KMS-11 (cell line): ENCODE results near the gene CASP12.

Experiments
- H2AFZ ChIP-seq: fragments of 200-600 bp; sonication (generic); 2 replicates; pipeline ENCODE4 v1.6.1; 2016; ENCODE audit warnings: antibody characterized with exemption, mixed run types, low read depth
- H3K27ac ChIP-seq: fragments of 200-600 bp; sonication (generic); 2 replicates; pipeline ENCODE4 v1.6.1; 2016; ENCODE audit warnings: mild to moderate bottlenecking, mixed run types
- H3K27me3 ChIP-seq: fragments of 200-600 bp; sonication (generic); 2 replicates; pipeline ENCODE4 v1.6.1; 2017; ENCODE audit warnings: mild to moderate bottlenecking, low read depth, mixed run types, moderate library complexity; ENCODE audit not compliant: insufficient read depth
- H3K36me3 ChIP-seq: fragments of 200-600 bp; sonication (generic); 2 replicates; pipeline ENCODE4 v1.6.1; 2017; ENCODE audit warnings: mild to moderate bottlenecking, mixed run types; ENCODE audit not compliant: insufficient read depth
- H3K4me1 ChIP-seq: fragments of 200-600 bp; sonication (generic); 2 replicates; pipeline ENCODE4 v1.6.1; 2016; ENCODE audit warnings: mild to moderate bottlenecking, low read depth, mixed run types; ENCODE audit not compliant: poor library complexity, severe bottlenecking
- H3K4me2 ChIP-seq: fragments of 200-600 bp; sonication (generic); 2 replicates; pipeline ENCODE4 v1.7.0; 2016; ENCODE audit warnings: mild to moderate bottlenecking, mixed run types
- H3K4me3 ChIP-seq: fragments of 200-600 bp; sonication (generic); IDR thresholded peaks from 2 replicates; pipeline ENCODE4 v1.6.1; 2017; ENCODE audit warnings: low read depth, low read length, mixed read lengths; ENCODE audit not compliant: insufficient read depth
- H3K79me2 ChIP-seq: fragments of 200-600 bp; sonication (generic); 2 replicates; pipeline ENCODE4 v1.6.1; 2016; ENCODE audit warnings: low read depth, mixed run types; ENCODE audit not compliant: insufficient read depth
- H3K9ac ChIP-seq: fragments of 200-600 bp; sonication (generic); 2 replicates; pipeline ENCODE4 v1.6.1; 2016; ENCODE audit warnings: mild to moderate bottlenecking, mixed run types
- H4K20me1 ChIP-seq: fragments of 200-600 bp; sonication (generic); 2 replicates; pipeline ENCODE4 v1.6.1; 2016; ENCODE audit warnings: mild to moderate bottlenecking, mixed run types; ENCODE audit not compliant: insufficient read depth
- TF ChIP-seq, protein P1 (sequence below): fragments of 200-600 bp; sonication (generic); conservative IDR thresholded peaks from 2 replicates; pipeline ENCODE4 v1.6.1; 2017; ENCODE audit warnings: low read depth, mild to moderate bottlenecking, antibody characterized with exemption, low read length, moderate library complexity, mixed read lengths

Gene CASP12

DNA sequence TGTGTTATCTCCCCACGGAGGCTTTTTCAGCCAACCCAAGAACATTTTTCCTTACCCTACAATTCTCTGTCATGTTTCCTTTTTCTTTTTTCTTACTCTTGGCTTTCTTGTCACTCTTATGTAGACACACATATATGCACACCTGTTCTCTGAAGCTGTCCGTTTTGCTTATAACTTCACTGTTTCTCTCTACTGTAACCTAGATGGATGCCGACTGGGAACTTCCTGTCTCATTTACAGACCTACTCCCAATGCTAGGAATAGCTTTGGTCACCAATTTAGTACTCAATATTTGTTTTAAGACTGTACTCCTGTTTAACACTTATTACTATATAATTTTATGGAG lies 9.9 kb upstream of the CASP12 start:
- Histone ChIP-seq H3K9ac (no peak overlapping the region), H2AFZ (no peak overlapping the region), H4K20me1 (no peaks in the 10 kb centered on the region), H3K27ac (no peak overlapping the region), H3K4me1 (no peaks in the 10 kb centered on the region), H3K4me2 (no peak overlapping the region), H3K27me3 (no peaks in the 10 kb centered on the region), H3K79me2 (no peaks in the 10 kb centered on the region), H3K36me3 (no peaks in the 10 kb centered on the region), H3K4me3 (no peak overlapping the region)
- TF ChIP-seq, protein P1, sequence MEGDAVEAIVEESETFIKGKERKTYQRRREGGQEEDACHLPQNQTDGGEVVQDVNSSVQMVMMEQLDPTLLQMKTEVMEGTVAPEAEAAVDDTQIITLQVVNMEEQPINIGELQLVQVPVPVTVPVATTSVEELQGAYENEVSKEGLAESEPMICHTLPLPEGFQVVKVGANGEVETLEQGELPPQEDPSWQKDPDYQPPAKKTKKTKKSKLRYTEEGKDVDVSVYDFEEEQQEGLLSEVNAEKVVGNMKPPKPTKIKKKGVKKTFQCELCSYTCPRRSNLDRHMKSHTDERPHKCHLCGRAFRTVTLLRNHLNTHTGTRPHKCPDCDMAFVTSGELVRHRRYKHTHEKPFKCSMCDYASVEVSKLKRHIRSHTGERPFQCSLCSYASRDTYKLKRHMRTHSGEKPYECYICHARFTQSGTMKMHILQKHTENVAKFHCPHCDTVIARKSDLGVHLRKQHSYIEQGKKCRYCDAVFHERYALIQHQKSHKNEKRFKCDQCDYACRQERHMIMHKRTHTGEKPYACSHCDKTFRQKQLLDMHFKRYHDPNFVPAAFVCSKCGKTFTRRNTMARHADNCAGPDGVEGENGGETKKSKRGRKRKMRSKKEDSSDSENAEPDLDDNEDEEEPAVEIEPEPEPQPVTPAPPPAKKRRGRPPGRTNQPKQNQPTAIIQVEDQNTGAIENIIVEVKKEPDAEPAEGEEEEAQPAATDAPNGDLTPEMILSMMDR: no peak

DNA sequence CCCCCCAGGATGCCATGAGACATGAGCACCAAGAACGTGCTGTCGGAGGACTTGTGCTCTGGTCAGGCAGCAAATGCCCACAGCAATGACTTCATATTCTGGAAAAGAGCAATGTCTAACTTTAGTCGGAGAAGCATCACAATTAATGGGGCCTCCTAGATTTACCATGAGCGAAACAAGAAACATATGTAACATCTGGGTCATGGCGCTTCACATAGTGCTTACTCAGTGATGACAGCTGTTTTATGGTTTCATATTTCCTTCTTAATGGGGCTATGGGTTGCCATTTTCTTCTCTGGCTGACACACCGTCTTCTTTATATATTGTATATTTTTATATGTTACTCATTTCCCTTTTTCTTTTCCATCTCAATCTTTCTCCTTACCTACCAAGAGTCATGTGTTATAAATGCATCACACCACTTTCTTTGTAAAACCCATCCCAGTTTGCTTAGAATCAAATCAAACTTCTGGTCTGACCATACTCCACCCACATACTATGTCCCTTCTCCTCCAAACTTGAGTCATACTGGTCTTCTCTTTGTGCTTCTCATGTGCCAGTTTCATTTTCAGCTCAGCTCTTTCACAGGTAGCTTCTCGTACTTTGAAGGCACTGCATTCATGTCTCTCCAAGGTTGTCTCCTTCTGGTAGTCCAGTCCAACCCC lies 9.4 kb upstream of the CASP12 start:
- H3K9ac ChIP-seq: no peak overlapping the region
- H2AFZ ChIP-seq: no peak overlapping the region
- no peaks in the 10 kb centered on the region for H3K36me3 ChIP-seq
- H3K27me3 ChIP-seq: no peaks in the 10 kb centered on the region
- H3K4me3 ChIP-seq: no peak overlapping the region
- H3K4me1 ChIP-seq: no peaks in the 10 kb centered on the region
- no peak overlapping the region for H3K27ac ChIP-seq
- TF ChIP-seq, protein P1: no peak
- H4K20me1 ChIP-seq: no peaks in the 10 kb centered on the region
- no peaks in the 10 kb centered on the region for H3K79me2 ChIP-seq
- H3K4me2 ChIP-seq: no peak overlapping the region

DNA sequence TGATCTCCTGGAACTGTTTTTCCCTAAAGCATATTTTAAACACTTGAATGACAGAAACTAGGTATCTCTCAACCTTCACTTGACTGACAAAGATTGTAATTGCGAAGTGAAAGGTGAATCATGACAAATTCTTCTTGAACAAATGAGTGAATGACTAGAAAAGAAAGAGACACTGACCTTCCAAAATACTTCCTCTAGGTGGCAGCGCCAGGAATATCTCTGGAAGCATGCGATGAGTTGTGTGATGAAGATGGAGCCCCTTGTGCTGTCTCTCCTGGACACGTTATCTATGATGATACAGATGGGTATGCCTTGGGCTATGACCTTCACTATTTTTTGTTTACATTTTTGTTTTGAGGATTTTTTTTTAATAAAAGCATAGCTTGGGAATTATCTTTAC lies 7.0 kb upstream of the CASP12 start:
- Histone ChIP-seq H3K4me2 (no peak overlapping the region), H3K4me1 (no peaks in the 10 kb centered on the region), H3K4me3 (no peak overlapping the region), H3K36me3 (no peaks in the 10 kb centered on the region), H3K27me3 (no peaks in the 10 kb centered on the region), H3K9ac (no peak overlapping the region), H3K27ac (no peak overlapping the region), H3K79me2 (no peaks in the 10 kb centered on the region), H4K20me1 (no peaks in the 10 kb centered on the region), H2AFZ (no peak overlapping the region)
- TF ChIP-seq, protein P1: no peak

DNA sequence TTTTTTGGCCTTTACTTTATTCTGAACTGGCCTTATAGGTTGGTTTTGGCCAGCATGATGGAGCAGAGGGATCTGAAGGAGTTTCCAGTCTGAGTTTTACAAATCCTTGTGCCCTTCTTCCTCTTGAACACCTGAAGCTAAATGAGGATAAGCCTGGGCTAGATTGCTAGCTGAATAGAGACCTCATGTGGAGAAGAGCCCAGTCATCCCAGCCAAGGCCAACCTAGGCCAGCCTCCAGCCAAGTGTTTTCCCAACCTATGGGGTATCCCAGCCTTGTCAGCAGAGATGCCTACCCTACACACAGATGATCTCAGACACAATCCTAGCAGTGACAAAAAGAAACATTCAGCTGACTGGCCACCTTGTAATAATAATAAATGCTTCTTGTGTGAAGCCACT lies 966 bp upstream of the CASP12 start:
- no peaks in the 10 kb centered on the region for H4K20me1 ChIP-seq
- H3K79me2 ChIP-seq: no peaks in the 10 kb centered on the region
- no peak overlapping the region for H3K4me3 ChIP-seq
- TF ChIP-seq, protein P1: no peak
- H3K4me2 ChIP-seq: no peak overlapping the region
- no peaks in the 10 kb centered on the region for H3K27me3 ChIP-seq
- no peaks in the 10 kb centered on the region for H3K36me3 ChIP-seq
- no peak overlapping the region for H3K9ac ChIP-seq
- H2AFZ ChIP-seq: no peak overlapping the region
- no peaks in the 10 kb centered on the region for H3K4me1 ChIP-seq
- no peak overlapping the region for H3K27ac ChIP-seq

DNA sequence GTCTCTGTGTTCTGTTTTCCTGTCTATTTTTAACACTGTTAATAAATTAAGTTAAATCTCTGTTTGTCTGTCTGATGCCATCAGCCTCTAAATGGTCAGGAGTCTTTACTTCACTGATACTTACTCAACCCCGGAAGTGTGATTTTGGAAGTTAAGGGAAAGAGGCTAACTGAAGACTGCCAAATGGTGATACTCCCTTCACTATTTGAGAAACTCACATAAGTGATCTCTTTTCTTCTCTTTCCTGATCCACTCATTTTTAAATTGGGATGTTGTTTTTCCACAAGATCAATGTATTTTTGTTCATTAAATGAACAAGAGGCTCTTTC lies 389 bp upstream of the CASP12 start:
- Histone ChIP-seq H3K9ac (no peak overlapping the region), H3K4me2 (no peak overlapping the region), H3K27ac (no peak overlapping the region), H3K27me3 (no peaks in the 10 kb centered on the region), H3K79me2 (no peaks in the 10 kb centered on the region), H3K36me3 (no peaks in the 10 kb centered on the region), H2AFZ (no peak overlapping the region), H3K4me3 (no peak overlapping the region), H3K4me1 (no peaks in the 10 kb centered on the region), H4K20me1 (no peaks in the 10 kb centered on the region)
- TF ChIP-seq, protein P1: no peak
